Islet of Langerhans (tissue), 1 donor: ENCODE data around the gene AP1S3.

Experiments
- FAIRE-seq: peaks from one replicate; lab custom pipeline; 2011; peaks lifted over from hg19 to GRCh38; lab: Jason Lieb, UNC

The AP1S3 gene

GRCh38 chr2:223722226-223722625 lies 115.2 kb downstream of the AP1S3 start:
- FAIRE-seq: no peak

- no peak for FAIRE-seq
These were observed 115.6 kb downstream of the AP1S3 start for GRCh38 chr2:223721746-223722145.

GRCh38 chr2:223720367-223720766 lies 117.0 kb downstream of the AP1S3 start:
- FAIRE-seq: no peak

DNA sequence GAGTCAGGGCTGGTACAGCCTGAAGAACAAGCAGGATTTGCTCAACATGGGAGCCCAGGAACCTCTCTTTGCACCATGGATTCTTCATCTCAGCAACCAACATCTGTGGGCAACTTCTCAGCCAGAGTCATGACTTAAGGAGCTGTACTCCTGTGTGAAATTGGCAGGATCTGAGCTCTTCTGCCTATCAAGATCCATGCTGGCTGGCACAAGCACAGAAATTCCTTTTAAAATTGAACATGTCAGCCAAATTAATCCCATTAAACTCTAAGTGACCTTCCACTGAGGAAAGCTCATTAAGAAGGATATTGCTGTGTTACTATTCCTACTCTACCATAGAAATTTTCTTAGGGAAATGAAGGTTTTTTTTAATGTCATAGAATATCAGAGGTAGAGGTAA lies 124.7 kb downstream of the AP1S3 start:
- no peak for FAIRE-seq

DNA sequence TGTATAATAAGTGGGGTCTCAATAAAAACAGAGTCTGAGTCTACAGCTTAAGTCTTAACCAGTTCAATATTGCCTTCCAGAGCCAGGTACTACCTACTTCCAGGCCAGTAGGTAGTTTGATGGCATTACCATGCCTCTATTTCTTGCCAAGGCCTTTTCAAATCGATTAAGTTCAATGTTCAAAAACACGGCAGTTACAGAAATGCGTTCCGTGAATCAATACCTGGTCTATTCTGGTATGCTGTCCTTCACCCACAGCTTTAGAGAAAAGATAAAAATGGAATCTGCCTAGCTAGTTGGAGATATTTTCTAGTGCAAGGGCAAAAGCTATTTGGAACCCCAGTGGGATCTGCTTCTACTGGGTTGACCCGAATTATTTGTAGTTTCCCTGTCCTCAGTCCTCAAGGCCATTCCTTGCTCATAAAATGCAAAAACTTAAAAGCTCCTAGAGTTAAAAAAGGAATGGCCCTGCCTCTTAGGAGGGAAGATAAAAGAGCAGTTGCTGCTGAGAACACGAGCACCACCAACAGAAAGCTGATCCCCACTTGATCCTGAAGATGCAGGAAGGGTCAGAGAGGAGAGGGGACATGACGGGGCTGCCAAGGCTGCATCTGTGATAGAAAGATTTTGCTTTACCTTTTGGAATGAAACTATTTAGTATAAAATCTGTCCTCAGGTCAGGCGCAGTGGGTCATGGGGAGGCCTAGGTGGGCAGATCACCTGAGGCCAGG lies 125.6 kb downstream of the AP1S3 start:
- no peak for FAIRE-seq
